HL-60 (cell line): ENCODE data around the gene TAL1.

Experiments
- GABPA ChIP-seq: IDR thresholded peaks from 2 replicates; pipeline ENCODE4 v1.6.1; 2012; ENCODE audit warnings: low read depth
- POLR2AphosphoS5 ChIP-seq: IDR thresholded peaks from 2 replicates; pipeline ENCODE4 v1.6.1; 2012; ENCODE audit warnings: low read depth
- SPI1 ChIP-seq: IDR thresholded peaks from 2 replicates; pipeline ENCODE4 v1.6.1; 2012; ENCODE audit warnings: low read depth, mild to moderate bottlenecking, borderline replicate concordance
- TF ChIP-seq, protein P1 (sequence below): IDR thresholded peaks from one replicate; pipeline ENCODE4 v1.5.1; 2011; ENCODE audit warnings: low read length, control low read depth, inconsistent platforms; ENCODE audit not compliant: insufficient read depth
- TF ChIP-seq, protein P2 (sequence below): IDR thresholded peaks from 2 replicates; pipeline ENCODE4 v1.6.1; 2012; ENCODE audit warnings: low read depth; ENCODE audit not compliant: insufficient replicate concordance

DNA sequence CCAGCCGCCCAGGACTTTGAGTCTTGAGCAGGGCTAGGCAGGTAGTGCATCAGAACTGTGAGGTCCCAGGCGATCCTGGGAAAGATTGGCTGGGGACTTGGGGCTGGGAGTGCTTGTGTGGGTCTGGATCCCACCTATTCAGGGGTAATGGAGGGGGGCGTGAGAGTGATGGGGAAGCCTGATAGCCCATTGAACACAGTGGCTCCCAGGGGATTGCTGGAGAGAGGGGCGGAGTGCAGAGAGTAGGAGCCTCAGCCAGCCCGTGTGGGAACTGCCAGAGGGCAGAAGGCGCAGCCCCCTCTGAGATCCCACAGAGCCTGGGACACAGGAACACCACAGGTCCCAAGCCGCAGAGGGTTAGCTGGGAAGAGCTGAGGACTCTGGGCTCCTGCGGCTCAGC lies 22.9 kb downstream of the TAL1 start:
- TF ChIP-seq, protein P1, sequence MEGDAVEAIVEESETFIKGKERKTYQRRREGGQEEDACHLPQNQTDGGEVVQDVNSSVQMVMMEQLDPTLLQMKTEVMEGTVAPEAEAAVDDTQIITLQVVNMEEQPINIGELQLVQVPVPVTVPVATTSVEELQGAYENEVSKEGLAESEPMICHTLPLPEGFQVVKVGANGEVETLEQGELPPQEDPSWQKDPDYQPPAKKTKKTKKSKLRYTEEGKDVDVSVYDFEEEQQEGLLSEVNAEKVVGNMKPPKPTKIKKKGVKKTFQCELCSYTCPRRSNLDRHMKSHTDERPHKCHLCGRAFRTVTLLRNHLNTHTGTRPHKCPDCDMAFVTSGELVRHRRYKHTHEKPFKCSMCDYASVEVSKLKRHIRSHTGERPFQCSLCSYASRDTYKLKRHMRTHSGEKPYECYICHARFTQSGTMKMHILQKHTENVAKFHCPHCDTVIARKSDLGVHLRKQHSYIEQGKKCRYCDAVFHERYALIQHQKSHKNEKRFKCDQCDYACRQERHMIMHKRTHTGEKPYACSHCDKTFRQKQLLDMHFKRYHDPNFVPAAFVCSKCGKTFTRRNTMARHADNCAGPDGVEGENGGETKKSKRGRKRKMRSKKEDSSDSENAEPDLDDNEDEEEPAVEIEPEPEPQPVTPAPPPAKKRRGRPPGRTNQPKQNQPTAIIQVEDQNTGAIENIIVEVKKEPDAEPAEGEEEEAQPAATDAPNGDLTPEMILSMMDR = no peak
- TF ChIP-seq POLR2AphosphoS5 (no peak), SPI1 (no peak), GABPA (no peak)
- TF ChIP-seq, protein P2, sequence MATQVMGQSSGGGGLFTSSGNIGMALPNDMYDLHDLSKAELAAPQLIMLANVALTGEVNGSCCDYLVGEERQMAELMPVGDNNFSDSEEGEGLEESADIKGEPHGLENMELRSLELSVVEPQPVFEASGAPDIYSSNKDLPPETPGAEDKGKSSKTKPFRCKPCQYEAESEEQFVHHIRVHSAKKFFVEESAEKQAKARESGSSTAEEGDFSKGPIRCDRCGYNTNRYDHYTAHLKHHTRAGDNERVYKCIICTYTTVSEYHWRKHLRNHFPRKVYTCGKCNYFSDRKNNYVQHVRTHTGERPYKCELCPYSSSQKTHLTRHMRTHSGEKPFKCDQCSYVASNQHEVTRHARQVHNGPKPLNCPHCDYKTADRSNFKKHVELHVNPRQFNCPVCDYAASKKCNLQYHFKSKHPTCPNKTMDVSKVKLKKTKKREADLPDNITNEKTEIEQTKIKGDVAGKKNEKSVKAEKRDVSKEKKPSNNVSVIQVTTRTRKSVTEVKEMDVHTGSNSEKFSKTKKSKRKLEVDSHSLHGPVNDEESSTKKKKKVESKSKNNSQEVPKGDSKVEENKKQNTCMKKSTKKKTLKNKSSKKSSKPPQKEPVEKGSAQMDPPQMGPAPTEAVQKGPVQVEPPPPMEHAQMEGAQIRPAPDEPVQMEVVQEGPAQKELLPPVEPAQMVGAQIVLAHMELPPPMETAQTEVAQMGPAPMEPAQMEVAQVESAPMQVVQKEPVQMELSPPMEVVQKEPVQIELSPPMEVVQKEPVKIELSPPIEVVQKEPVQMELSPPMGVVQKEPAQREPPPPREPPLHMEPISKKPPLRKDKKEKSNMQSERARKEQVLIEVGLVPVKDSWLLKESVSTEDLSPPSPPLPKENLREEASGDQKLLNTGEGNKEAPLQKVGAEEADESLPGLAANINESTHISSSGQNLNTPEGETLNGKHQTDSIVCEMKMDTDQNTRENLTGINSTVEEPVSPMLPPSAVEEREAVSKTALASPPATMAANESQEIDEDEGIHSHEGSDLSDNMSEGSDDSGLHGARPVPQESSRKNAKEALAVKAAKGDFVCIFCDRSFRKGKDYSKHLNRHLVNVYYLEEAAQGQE = no peak
